SKM-1 (cell line): Measurements from ENCODE around the gene RDM1.

Experiments used
- DNase-seq: peaks from one replicate; lab custom pipeline; 2025; ENCODE audit not compliant: unreplicated experiment; lab: John Stamatoyannopoulos, UW

Gene RDM1

GRCh38 chr17:35934760-35935159, 4.2 kb upstream of the RDM1 start:
- DNase-seq, result no peak

DNA sequence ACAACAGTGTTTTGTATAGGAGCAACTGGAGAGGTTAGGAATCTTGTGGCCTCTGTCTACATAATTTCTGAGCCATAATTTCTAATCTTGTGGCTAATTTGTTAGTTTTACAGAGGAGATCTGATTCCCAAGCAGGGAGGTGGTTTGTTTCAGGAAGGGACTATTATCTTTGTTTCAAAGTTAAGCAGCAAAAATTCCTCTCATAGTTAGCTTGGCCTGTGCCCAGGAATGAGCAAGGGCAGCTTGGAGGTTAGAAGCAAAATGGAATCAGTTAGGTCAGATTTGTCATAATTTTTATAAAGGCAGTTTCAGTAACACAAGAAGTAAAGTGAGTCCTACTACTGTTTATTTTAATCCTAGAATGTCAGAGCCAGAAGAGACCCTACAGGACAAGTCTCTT, 2.0 kb upstream of the RDM1 start:
- no peak for DNase-seq

DNA sequence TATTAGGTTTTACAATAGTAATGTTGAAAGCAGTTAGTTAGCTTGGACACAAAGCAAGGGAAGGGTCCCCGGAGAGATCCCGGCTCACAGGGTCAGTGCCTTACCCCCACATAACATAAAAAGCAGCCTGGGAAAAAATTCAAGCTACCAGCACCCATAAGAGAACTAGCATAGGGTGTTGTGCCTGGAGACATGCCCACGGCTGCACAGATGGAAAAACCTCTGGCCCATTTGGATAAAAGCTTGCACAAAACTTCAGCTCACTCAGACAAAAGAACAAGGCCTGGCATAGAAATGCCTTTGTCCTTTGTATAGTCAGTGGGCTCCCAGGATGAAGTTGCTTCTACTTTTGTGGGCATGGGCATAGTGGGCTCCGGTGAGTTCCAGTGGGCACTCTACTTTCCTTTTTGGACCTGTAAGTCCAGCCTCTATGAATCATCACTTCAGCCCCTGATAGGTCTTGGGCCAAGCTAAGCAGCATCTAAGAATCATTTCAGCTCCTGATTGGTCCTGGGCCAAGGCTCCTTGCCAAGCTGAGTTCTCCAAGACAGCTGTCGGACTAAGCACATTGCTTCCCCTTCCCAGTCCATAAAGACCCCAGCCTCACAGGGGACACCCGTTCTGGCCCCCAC, 1.3 kb upstream of the RDM1 start:
- no peak for DNase-seq

DNA sequence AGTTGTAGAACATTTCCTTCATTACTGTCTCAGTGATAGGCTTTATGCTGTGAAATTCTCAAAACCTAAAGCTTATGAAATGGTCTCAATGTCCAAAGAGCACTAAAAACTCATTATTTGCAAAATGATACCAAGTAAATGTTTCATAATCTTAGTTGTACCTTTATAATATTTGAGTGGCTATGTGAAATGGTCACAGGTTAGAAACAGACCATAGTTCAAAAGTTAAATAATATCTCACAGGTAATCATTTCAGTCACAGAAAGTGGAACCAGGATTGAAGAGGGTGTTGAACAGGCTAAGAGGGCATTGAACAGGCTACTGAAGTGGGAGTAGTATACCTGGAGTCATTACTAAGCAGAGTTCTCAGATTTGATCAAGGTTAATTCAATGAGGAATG, 2.9 kb downstream of the RDM1 start:
- no peak for DNase-seq

GRCh38 chr17:35923609-35924114, 6.9 kb downstream of the RDM1 start:
- no peak for DNase-seq

- DNase-seq, result no peak
Observed at GRCh38 chr17:35920229-35920628, 10.3 kb downstream of the RDM1 start.

DNA sequence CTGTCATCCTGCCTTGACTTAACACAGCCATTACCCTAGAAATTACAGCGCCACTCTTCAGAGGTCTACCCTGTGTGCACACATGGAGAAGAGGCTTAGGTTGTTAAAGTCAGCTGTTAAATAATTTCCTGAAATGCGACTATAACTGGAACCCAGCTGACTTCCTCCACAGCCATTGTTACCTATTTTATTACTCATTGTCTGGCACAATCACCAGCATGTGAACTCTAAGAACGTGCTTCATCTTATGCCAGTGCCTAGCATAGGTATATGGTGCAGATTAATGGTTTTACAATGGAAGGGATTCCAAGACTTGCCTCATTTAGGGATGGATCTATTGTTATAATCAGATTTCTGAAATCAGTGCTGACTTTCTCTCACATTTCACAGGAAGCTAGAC, 11.9 kb downstream of the RDM1 start:
- DNase-seq, result no peak

DNA sequence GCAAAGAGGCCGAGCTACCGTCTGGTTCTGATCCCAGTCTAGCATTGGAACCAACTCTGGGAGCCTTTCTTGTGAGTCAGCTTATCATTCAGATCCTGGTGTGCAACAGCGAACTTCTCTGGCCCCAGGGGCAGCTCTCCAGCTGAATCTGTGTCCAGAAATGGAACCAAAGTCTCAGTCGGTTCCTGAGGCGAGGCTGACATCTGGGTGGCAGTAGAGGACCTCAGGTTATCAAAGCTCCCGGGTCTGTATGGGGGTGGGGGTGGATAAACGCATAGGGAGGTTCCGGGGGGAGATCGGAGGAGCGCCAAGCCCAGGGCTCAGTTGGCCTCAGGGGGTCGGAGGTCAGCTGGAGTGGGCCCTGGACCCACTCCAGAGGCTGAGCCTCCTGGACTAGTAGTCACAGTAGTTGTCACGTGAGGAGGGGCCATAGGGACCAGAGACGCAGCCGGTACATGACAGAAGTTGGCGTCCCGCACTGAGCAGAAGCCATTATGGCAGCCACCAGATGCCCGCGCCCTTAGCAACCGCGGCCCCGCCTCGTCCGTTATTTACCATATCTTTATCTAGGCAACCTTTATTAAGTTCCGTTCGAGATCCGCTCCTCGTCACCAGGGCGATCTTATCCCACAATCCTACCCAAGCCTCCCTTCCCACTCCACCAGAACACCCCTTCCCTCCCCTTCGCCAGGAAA, 12.9 kb downstream of the RDM1 start:
- no peak for DNase-seq

- no peak for DNase-seq
Observed at GRCh38 chr17:35915153-35915964, 15.2 kb downstream of the RDM1 start.

DNA sequence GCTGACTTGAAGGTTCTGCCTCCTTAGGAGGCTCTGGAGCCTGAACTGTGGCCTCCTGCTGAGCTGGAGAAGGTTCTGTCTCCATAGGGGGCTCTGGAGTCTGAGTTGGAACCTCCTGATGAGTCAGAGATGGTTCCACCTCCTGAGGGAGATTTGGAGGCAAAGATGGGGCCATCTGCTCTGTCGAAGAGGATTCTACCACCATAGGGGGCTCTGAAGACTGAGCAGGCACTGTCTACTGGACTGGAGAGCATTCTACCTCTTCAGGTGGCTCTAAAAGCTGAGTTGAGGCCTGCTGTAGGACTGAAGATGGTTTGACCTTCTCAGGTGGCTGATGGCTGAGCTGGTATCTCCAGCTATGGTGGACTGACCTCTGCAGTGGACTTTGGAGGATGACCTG, 16.2 kb downstream of the RDM1 start:
- DNase-seq, result no peak

- no peak for DNase-seq
Observed at GRCh38 chr17:35913609-35914008, 17.0 kb downstream of the RDM1 start.

DNA sequence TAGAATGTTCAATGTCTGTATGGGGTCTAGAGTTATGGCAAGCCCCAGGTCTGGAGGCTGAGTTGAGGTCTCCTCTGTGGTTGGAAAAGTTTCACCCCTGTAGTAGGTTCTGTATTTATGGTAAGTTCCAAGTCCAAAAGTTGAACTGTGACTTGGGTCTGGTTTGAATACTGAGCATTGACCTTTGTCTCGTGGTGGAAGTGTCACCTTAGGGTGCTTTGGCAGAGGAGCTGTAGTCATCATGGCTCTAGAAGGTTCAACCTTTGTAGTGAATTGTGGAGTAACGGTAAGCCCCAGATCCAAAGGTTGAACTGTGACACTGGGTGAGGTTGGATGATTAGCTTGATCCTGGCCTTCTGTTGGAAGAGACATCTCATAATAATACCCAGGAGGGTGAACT, 17.6 kb downstream of the RDM1 start:
- no peak for DNase-seq

DNA sequence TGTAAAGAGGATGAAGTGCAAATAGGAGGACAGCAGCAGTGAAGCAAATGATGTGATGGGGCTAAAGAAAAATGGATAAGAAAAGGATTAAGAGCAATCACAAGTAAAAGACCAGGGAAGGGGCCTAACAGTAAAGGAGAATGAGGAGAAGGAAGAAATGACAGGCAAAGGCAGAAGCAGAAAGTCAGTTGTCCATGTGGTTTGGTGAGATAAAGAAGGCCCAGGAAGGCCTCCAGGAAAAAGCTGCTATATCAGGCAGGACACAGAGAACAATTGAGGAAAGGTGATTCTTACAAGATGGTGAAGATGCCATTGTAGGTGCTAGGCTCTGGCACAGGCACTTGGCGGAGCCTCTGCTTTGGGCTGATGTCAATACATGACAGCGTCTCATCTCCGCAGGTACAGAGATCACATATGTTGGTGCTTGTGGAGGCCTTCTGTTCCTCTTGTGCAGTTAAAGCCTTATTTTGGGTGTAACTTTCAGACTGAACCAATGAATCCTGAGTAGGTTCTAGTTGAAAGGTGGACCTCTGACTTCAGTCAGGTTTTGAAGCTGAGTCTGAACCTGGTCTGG, 18.1 kb downstream of the RDM1 start:
- DNase-seq, result no peak

DNA sequence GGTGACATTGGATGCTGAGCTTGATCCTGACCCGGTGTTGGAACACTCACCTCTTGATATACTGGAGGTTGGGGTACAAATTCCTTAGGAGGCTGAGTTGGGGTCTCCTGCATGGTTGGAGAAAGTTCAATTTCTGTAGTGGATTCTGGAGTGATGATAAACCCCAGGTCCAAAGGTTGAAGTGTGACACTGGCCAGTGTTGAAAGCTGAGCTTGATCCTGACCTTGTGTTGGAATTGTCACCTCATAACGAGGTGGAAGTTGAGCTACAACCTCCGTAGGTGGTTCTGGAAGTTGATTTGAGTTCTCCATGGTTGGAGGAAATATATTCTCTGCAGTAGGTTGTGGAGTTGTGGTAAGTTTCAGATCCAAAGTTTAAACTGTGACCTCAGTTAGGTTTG, 21.2 kb downstream of the RDM1 start:
- DNase-seq, result no peak

DNA sequence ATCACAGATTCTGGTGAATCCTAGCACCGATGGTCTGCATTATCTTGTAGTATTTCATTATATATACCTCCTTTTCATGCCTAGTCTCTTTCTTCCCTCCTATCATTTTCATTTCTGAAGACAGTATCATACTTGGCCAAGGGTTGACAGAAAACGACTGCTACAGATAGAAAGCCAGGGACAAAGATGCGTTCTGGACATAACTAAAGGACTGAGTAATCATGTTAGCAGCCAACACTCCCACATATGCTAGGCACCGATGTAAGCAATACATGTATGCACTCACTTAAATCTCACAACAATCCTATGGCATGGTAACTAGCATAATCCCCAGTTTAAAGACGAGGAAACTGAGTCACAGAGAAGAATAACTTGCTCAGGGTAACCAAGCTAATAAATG, 22.9 kb downstream of the RDM1 start:
- DNase-seq, result no peak

DNA sequence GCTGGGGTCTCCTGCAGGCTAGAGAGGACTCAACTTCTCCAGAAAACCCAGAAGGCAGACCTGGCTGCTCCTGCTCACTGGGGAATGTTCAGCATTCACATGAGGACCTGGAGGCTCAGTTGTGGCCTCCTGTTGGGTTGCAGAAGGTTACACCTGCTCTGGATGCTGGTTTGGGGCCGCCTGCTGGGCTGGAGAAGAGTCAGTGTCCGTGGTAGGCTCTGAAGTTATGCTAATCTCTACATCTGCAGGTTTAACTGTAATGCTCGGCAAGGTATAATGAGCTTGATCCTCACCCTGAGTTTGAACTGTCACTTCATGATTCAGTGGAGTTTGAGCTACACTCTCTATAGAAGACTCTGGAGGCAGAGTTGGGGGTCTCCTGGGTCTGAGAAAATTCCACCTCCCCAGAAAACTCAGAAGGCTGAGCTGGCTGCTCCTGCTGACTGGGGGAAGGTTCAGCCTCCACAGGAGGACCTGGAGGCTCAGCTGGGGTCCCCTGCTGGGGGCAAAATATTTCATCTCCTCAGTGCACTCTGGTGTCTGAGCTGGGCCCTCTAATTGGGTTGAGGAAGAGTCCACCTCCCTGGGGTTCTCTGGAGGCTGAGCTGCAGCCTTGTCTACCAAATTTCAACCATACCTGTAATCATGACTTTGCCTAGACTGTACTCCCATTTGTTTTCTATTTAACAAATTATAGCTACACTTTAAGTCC, 23.5 kb downstream of the RDM1 start:
- no peak for DNase-seq

GRCh38 chr17:35906191-35906925, 24.2 kb downstream of the RDM1 start:
- no peak for DNase-seq

GRCh38 chr17:35903451-35903850, 27.1 kb downstream of the RDM1 start:
- DNase-seq, result no peak

- DNase-seq, result no peak
Observed at GRCh38 chr17:35901631-35902175, 28.9 kb downstream of the RDM1 start.
